Esophagus (tissue), 2 donors: ENCODE data around the gene BRD9. TPM values are rescaled to one million over a fixed set of nuclear protein-coding genes. Genes with fewer than 3 reads are reported as not detected.
"Not testable (repeated sequence)": the region's sequence is repeated elsewhere in the genome, so short reads cannot be mapped to it uniquely, and the experiment has no call there.

ENCODE experiments used
- H3K27ac ChIP-seq, 2 donors: one replicate each; pipeline ENCODE4 v1.5.1; 2013; ENCODE audit warnings: low read depth in 2 of 2, mild to moderate bottlenecking in 2 of 2, inconsistent platforms in 1 of 2, low read length in 1 of 2, moderate library complexity in 1 of 2
- H3K27me3 ChIP-seq, 2 donors: one replicate each; pipeline ENCODE4 v1.6.1; 2013; ENCODE audit warnings: low read length in 2 of 2, control low read depth in 1 of 2, mild to moderate bottlenecking in 1 of 2; ENCODE audit not compliant: insufficient read depth in 2 of 2, control insufficient read depth in 1 of 2
- H3K36me3 ChIP-seq, 2 donors: one replicate each; pipeline ENCODE4 v1.6.1; 2013; ENCODE audit warnings: low read length in 1 of 2; ENCODE audit not compliant: control insufficient read depth in 2 of 2, insufficient read depth in 2 of 2
- H3K4me1 ChIP-seq, 2 donors: one replicate each; pipeline ENCODE4 v1.6.1; 2013; ENCODE audit warnings: low read length in 1 of 2; ENCODE audit not compliant: control insufficient read depth in 2 of 2, insufficient read depth in 2 of 2
- H3K4me3 ChIP-seq, 2 donors: one replicate each; pipeline ENCODE4 v1.5.1; 2013; ENCODE audit warnings: low read length in 2 of 2, mild to moderate bottlenecking in 2 of 2, low read depth in 1 of 2, moderate library complexity in 1 of 2
- H3K9me3 ChIP-seq, 2 donors: one replicate each; pipeline ENCODE4 v1.6.1; 2013; ENCODE audit warnings: mild to moderate bottlenecking in 2 of 2, low read depth in 1 of 2, low read length in 1 of 2, moderate library complexity in 1 of 2; ENCODE audit not compliant: control insufficient read depth in 2 of 2, insufficient read depth in 1 of 2
- WGBS, 2 donors: extraction: QIAGEN DNeasy Blood & Tissue Kit; methylation state at CpG; one replicate each; pipeline ENCODE4 v1.1.7; 2013; 5-methylcytosine and 5-hydroxymethylcytosine counted together
- polyA plus RNA-seq, 2 donors: library from polyadenylated mRNA; stranded (reverse); fragments of 200-250 nt; gene quantifications; one replicate each; pipeline ENCODE4 v1.2.3, GENCODE V29; 2013
- donor health status: healthy with polysubstance abuse.
- donor health status: Bipolar disorder and iron deficiency.

The BRD9 gene
- polyA plus RNA-seq, 2 donors: 18.4 to 20.6 TPM

- H3K27me3 ChIP-seq, H3K27ac ChIP-seq, H3K36me3 ChIP-seq, H3K9me3 ChIP-seq, H3K4me1 ChIP-seq, H3K4me3 ChIP-seq: not testable (repeated sequence)
- WGBS, 2 donors: 96 to 97% methylated on average over 17 of the region's 19 CpGs
These were observed 64.4 kb downstream of the BRD9 start for GRCh38 chr5:828194-828593.

- not testable (repeated sequence) for H3K27ac ChIP-seq, H3K36me3 ChIP-seq, H3K9me3 ChIP-seq, H3K4me1 ChIP-seq, H3K4me3 ChIP-seq, H3K27me3 ChIP-seq
- WGBS, 2 donors: 0 to 30% methylated on average over 1 of the region's 1 CpG
These were observed 67.1 kb downstream of the BRD9 start for GRCh38 chr5:825544-825943.

- H3K4me3 ChIP-seq: no peak overlapping the region
- no peaks in the 10 kb centered on the region for H3K36me3 ChIP-seq
- H3K4me1 ChIP-seq: no peaks in the 10 kb centered on the region
- H3K27me3 ChIP-seq: no peaks in the 10 kb centered on the region
- WGBS, 2 donors: 81% methylated on average over 8 of the region's 8 CpGs; no CpG with 5 or more reads in 1 of the 2 donors
- H3K9me3 ChIP-seq: no peaks in the 10 kb centered on the region
- no peak overlapping the region for H3K27ac ChIP-seq
These were observed 71.1 kb downstream of the BRD9 start for GRCh38 chr5:821504-821903.

- no peaks in the 10 kb centered on the region for H3K36me3 ChIP-seq
- H3K27me3 ChIP-seq: no peaks in the 10 kb centered on the region
- no peaks in the 10 kb centered on the region for H3K9me3 ChIP-seq
- WGBS, 2 donors: 65% methylated on average over 3 of the region's 3 CpGs; no CpG with 5 or more reads in 1 of the 2 donors
- H3K4me1 ChIP-seq: no peaks in the 10 kb centered on the region
- no peak overlapping the region for H3K4me3 ChIP-seq
- H3K27ac ChIP-seq: no peak overlapping the region
These were observed 72.4 kb downstream of the BRD9 start for GRCh38 chr5:820245-820644.

- 83% methylated on average over 3 of the region's 3 CpGs; no CpG with 5 or more reads in 1 of the 2 donors for WGBS, 2 donors
- Histone ChIP-seq H3K4me3 (no peak overlapping the region), H3K27ac (no peak overlapping the region), H3K36me3 (no peaks in the 10 kb centered on the region), H3K27me3 (no peaks in the 10 kb centered on the region), H3K9me3 (no peaks in the 10 kb centered on the region), H3K4me1 (no peaks in the 10 kb centered on the region)
These were observed 73.5 kb downstream of the BRD9 start for GRCh38 chr5:819078-819477.

- no peaks in the 10 kb centered on the region for H3K9me3 ChIP-seq
- no peak overlapping the region for H3K4me3 ChIP-seq
- no peaks in the 10 kb centered on the region for H3K36me3 ChIP-seq
- no peak overlapping the region for H3K27ac ChIP-seq
- 95% methylated on average over 15 of the region's 15 CpGs; no CpG with 5 or more reads in 1 of the 2 donors for WGBS, 2 donors
- H3K27me3 ChIP-seq: no peaks in the 10 kb centered on the region
- H3K4me1 ChIP-seq: no peaks in the 10 kb centered on the region
These were observed 76.4 kb downstream of the BRD9 start for GRCh38 chr5:816176-816575.

- Histone ChIP-seq H3K9me3 (no peaks in the 10 kb centered on the region), H3K4me3 (no peak overlapping the region), H3K4me1 (no peaks in the 10 kb centered on the region), H3K27me3 (no peaks in the 10 kb centered on the region), H3K27ac (no peak overlapping the region), H3K36me3 (no peaks in the 10 kb centered on the region)
- 98% methylated on average over 3 of the region's 3 CpGs; no CpG with 5 or more reads in 1 of the 2 donors for WGBS, 2 donors
These were observed 77.2 kb downstream of the BRD9 start for GRCh38 chr5:815449-815848.

Other genes starting within 250 kb of the BRD9 start
- gene TPPP, start 199.4 kb downstream of the BRD9 start, polyA plus RNA-seq: 1 to 10 TPM; 1.7 to 2.7 TPM
- 1 to 10 TPM; 2.6 to 5.2 TPM for gene ZDHHC11B, start 108.1 kb downstream of the BRD9 start, polyA plus RNA-seq
- 1 to 10 TPM; 2.4 to 4.0 TPM for gene ZDHHC11, start 41.8 kb downstream of the BRD9 start, polyA plus RNA-seq
- 1 to 10 TPM; 4.3 to 6.6 TPM for gene TRIP13, start 83 bp upstream of the BRD9 start, polyA plus RNA-seq
- gene NKD2, start 116.0 kb upstream of the BRD9 start, polyA plus RNA-seq: 1 to 10 TPM; 4.2 to 4.5 TPM
- 1 to 10 TPM; 4.0 to 4.7 TPM for gene SLC12A7, start 219.3 kb upstream of the BRD9 start, polyA plus RNA-seq